Breast epithelium (tissue), 3 donors: ENCODE data around the gene HIPK2.

ENCODE experiments used
- POLR2A ChIP-seq: fragments of 450-650 bp; IDR thresholded peaks from one replicate; pipeline ENCODE4 v1.6.1; 2016; ENCODE audit warnings: antibody characterized with exemption, mild to moderate bottlenecking, moderate library complexity
- TF ChIP-seq, protein P1 (sequence below), 3 donors: fragments of 450-650 bp; IDR thresholded peaks; one replicate each; pipeline ENCODE4 v1.5.1; 2016 to 2017; ENCODE audit warnings: antibody characterized with exemption in 3 of 3, mild to moderate bottlenecking in 3 of 3, moderate library complexity in 3 of 3

DNA sequence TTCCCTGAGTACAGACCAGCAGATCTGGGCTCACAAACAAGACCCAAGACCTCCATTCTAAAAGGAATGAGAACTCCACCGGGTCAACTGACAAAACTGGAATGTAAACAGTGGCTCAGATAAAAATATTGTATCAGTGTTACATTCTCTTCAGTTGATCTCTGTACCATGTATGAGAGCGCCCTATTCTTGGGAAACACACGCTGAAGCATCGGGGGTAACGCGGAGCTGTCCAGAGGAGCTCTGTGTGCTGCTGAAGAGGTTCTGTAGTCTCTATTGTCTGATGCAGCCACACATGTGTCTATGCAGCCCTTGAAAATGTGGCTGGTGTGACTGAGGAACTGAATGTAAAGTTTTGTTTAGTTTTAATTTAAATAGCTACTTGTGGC, 39.7 kb downstream of the HIPK2 start:
- no peak for TF ChIP-seq POLR2A
- TF ChIP-seq, protein P1, sequence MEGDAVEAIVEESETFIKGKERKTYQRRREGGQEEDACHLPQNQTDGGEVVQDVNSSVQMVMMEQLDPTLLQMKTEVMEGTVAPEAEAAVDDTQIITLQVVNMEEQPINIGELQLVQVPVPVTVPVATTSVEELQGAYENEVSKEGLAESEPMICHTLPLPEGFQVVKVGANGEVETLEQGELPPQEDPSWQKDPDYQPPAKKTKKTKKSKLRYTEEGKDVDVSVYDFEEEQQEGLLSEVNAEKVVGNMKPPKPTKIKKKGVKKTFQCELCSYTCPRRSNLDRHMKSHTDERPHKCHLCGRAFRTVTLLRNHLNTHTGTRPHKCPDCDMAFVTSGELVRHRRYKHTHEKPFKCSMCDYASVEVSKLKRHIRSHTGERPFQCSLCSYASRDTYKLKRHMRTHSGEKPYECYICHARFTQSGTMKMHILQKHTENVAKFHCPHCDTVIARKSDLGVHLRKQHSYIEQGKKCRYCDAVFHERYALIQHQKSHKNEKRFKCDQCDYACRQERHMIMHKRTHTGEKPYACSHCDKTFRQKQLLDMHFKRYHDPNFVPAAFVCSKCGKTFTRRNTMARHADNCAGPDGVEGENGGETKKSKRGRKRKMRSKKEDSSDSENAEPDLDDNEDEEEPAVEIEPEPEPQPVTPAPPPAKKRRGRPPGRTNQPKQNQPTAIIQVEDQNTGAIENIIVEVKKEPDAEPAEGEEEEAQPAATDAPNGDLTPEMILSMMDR (IDR thresholded peaks at IDR 0.05) = no peak
